GM18511 (cell line): ENCODE measurements around the gene CIB4.

ENCODE experiments used
- ATAC-seq: cut with Tn5 transposase; IDR thresholded peaks from one replicate; pipeline ENCODE4 v1.9.1; 2021; ENCODE audit warnings: mild to moderate bottlenecking, moderate library complexity; ENCODE audit not compliant: unreplicated experiment

The CIB4 gene

DNA sequence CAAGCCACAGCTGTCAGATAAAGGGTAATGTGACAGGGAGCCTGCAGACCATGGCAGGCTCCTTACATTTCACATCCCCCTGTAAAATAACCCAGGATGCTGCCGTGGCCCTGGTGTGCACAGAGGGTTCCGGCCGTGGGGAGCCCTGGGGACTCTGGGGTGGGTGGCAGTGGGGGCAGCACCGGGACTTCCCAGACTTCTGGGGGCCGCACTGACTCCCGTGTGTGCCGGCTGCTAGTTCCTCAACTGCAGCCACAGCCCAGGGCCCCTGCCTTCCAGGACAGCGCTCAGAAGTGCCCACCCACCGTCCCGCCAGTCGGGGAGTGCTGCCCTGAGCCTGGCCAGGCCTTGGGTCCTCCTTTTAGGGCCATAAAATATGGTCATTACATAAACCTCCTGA is 56.5 kb downstream of the CIB4 start:
- ATAC-seq = no peak

DNA sequence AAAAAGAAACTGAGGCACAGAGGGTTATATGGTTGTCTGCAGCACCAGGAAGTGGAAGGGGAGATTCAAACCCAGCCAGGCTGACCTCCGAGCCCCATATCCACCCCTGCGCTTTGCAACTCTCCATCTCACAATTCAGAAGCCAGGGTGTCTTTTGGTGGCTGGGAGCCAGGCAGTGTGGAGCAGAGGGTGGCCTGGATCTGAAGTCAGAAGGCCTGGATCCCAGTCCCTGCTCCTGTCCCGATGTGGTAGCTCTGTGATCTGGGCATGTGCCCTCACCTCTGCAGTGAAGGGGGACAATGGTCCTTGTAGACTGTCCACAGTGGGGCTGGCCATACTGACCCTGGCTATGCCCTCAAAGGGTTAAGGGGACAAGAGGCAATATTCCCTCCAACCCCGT is 57.0 kb downstream of the CIB4 start:
- no peak for ATAC-seq

DNA sequence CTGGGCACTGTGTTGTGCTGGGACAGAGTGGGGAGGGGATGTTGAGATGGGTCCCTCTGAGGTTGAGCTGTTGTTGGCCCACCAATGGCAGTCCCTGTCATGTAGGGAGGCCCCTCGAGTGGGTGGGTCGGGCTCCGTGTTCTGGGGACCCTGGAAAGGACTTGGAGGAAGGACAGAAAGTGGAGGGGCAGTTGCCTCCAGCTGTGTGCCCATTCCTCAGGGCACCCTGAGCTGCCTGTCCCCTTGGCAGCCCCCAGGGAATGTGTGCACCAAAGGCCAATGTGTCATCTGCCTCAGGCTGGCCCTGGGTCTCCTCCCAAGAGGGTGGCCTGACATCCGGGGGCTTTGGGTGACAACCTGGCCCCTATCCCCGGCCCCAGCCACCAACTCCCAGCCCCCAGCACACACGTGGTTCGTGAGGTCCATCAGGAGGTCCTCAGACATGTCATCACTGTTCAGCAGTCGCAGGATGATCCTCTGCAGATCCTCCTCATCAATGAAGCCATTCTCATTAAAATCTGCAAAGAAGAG is 57.7 kb downstream of the CIB4 start:
- no peak for ATAC-seq

DNA sequence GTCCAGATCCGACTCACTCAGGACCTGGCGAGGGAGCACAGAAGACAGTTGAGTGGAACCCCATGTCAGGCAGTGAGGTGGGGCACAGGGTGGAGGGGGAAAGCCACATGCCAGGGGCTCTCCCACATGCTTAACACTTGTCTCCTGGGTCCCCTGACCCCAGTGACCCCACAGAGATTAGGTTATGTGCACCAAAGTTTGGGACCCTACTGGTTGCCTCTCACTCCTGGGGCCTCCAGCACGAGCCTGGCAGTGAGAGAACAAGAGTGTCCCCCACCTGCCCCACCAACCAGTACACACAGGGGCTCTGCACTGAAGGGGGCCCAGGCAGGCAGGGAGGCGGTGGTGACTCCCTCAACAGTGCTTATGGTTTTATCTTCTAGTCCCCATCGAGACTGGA is 58.3 kb downstream of the CIB4 start:
- no peak for ATAC-seq

DNA sequence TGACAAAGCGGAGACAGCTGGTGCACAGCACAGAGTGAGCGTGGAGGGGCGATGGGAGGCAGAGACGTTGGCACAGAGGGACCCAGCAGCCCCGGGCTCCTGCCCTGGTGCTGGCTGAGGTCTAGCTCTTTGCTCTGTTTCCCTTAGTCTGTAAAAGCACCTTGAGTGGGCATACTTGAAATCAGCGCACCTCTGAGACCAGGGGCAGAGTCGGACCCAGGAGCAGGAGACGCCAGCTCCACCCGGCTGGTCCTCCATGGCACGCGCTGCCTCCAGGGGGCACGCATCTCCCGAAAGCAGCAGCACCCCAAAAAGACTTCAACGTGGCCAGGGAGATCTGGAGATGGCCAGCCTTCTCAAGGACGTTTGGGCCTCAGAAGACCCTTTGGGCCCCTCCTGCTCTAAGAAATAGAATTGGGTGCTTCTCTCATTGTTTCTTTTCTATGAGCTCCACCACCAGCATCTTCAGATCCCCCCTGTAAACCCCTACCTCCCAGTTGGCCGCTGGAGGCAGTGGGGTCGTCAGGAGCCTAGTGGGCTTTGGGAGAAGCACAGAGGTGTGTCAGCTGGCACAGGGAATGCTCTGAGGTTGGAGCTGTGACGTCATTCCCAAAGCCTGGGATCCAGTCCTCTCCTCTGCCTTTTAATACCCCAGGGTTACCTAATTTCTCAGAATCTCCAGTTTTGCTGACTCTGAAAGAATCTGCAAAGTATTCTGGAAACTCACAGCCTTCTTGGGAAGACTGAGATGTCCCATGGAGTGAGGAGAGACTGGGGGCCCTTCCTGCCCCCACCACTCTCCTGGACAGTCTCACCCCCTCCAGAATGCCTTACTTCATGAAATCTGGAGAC is 58.9 kb downstream of the CIB4 start:
- ATAC-seq = no peak

DNA sequence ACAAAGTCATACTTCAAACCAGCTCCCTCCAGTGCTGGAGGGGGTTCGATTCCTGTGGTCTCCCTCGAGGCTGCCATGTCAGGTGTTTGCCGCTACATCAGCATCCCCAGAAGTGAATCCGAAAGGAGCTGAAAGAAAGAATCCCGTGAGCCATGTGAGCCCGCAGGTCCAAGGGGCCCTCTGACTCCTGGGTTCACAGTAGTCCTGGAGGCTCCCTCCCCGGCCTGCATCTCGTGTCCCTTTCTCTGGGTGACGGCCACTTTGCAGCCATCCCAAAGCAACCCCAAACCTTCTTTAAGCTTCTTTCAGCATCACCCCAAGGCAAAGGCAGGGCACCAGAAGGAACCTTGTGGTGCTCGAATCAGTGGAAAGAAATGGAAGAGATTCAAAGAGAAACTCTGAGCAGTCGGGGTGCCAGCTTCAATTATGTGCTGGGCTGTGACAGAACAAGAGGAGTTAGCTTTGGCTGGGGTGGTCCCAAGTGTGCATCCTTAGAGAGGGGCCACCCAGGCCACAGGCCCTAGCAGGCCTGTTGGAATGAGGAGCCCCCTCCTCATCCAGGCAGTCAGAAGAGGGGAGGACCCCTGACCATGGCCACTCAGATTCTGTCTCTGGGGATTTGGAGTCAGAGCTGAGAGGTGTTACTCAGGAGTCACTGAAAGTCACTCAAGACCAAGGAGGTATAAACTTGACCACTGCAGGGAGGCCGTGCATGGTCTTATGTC is 59.7 kb downstream of the CIB4 start:
- ATAC-seq = no peak

DNA sequence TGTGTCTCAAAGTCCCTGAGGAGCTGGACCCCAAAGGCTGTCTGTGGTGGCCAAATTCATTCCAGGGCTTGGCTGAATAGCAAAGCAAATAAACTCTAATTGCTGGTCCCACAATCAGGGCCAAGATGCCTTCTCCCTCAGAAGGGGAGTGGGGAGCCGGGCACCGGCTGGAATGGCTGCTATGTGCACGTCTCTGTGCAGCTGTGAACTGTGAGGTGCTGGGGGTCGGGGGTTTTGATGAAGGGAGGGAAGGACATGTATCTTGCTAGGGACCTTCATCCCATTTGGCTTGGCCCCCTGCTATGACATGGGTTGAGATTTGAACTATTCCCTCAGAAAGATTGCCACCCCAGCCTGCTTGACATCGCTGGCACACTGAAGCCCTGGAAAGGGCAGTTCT is 60.4 kb downstream of the CIB4 start:
- ATAC-seq = no peak

DNA sequence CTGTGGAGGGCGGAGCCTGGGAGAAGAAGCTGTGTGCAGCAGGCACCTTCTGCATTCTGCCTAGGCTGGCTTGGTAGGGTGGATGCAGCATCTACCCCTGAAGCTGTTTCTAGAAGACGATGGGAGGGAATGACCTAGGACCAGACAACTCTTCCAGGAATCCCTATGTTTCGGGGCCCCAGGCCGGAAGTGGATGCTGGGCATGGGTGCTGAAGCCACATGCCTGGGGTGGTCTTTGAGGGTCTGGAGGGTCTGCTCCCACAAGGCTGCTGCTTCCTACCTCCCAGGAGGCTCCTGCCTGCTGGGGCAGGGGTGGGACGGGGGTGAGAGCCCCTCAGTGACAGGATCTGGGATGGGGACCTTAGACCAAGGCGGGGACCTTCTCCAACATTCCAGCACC is 61.0 kb downstream of the CIB4 start:
- no peak for ATAC-seq

DNA sequence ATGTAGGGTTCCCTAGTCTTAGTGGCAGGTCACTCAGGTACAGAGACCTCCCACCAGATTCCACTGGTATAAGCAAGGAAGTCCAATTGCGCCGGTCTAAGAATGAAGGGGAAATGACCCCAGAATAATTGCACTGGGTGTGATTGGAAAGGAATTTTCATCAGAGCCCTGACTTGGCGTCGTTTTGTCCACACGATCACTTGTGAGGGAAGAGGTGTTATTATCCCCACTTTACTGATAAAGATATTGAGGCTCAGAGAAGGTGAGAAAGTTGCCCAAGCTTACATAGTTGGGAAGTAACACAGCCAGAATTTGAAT is 61.5 kb downstream of the CIB4 start:
- ATAC-seq = no peak

DNA sequence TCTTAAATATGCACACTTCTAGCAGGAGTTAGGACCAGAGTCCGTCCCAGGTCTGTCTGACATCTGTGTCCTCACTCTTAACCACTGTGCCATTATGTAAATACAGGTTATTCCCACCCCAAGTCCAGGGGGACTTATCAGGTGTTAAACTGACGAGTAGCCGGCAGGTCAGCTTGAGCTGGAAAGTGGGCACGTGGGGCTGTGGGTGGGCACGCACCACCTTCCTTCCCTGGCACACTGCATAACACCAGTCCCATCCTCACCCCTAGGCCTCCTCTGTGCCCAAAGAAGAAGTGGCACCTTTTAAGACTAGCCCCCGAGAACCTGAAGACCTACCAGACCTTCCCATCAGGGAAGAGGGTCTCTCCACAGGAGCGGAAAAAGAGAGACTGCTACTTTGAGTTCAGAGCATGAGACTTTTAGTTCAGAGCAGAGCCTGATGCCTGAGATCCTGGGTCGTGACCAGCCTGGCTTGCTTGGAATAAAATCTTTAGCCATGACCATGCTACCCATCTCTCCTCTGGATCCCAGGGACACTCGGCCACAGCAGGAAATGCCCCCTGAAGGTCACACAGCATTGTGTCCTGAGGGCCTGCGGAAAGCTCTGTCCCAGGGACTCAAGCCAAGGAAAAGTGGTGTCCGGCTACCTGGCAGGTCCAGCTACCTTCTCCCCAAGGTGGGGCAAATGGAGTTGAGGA is 62.0 kb downstream of the CIB4 start:
- ATAC-seq = no peak

DNA sequence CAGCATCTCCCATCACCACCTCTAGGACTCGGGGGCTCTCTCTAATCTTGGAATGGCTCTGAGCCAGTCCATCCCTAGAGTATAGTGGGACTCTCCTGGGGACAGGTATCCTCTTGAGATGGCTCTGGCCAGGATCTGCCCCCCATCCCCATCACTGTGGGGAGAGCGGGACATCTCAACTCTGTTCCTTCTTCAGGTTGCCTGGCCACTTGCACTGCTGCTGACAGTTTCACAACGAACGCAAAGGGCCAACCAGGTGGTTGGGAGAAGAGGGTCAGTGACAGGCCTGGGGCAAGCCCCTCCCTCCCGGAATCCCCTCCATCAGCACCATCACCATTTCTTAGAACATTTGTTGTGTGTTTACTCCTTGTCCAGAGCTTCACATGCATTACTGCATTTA is 62.6 kb downstream of the CIB4 start:
- ATAC-seq = no peak

DNA sequence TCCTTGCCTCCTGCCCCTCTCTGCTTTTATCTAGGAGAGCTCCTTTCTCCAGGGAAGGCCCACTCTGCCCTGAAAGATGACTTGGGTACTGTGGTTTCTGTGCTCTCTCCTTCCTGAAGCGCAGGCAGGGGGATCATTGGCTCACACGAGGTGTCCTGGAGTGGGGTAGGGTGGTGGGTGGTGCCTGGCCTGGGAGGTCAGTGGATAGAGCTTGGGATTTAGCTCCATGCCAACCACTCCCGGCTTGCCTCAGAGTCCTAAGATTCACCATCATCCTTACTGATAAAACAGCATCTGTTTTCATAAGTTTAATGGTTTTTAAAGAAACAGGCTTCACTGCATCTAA is 63.1 kb downstream of the CIB4 start:
- no peak for ATAC-seq

DNA sequence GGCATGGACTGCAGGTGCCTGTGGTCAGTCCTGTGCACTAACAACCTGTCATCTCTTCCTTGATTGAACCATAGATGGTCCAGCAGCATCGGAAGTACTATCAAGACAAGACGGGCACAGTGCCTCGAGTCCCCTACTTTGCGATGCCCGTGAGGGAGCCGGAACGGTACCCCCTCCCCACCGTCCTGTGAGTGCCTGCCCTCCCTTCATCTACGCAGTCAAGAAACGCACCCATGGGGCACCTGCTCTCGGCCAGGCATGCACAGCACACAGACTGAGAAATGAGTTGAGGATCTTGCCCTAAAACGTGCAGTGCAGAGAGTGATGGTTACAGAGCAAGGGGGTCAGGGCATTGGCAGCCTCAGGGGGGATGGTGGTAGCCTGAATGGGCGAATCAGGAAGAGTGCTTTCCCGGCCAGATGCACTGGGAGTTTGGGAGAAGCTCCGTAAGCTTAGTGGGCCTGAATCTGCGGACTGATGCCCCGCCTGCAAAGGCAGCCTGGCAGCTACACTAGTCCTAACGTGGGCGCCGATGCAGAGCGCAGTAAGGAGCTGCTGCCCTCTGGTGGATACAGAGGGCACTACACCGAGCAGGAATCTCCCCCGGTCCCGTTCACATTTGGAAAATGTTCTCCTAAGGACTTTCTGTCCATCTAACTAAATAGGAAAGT is 63.6 kb downstream of the CIB4 start:
- ATAC-seq = no peak

DNA sequence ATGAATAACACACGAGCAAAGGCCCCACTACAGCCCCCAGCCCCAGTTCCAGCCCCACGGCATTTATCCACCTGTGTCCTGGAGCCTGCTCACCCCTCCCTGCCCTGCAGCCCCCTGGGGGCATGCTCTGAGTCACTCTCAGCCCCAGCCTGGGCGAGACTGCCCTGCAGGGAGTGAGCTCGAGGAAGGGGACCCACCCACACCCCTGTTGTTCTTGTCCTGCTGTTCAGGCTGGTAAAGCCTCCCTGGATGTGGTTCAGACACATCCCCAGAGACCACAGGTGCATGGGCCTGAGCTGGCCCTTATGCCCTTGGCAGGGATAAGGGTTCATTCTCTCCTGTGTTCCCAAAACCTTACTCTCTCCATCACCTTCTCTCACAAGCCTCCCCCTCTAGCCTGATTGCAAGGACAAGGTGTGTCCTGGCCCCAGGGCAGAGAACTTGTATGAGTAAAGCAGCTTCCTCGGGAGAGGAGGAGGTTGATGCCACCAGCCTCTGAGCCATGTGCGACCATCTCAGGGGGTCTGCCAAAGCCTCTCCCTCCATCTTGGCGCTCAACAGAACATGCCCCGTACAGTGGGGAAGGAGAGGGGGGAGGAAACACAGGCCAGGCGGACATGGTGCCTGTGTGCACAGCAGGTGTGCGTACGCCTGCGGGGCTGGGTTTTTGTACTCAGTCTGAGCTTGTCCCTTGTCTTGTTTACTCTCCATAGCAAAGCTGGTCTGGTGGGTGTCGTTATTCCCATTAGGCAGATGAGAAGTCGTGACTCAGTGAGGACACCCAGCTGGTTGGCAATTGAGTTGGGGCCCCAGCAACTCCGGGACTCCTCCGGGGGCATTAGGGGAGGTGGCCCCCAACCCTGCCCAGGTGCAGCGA is 64.4 kb downstream of the CIB4 start:
- ATAC-seq = no peak

DNA sequence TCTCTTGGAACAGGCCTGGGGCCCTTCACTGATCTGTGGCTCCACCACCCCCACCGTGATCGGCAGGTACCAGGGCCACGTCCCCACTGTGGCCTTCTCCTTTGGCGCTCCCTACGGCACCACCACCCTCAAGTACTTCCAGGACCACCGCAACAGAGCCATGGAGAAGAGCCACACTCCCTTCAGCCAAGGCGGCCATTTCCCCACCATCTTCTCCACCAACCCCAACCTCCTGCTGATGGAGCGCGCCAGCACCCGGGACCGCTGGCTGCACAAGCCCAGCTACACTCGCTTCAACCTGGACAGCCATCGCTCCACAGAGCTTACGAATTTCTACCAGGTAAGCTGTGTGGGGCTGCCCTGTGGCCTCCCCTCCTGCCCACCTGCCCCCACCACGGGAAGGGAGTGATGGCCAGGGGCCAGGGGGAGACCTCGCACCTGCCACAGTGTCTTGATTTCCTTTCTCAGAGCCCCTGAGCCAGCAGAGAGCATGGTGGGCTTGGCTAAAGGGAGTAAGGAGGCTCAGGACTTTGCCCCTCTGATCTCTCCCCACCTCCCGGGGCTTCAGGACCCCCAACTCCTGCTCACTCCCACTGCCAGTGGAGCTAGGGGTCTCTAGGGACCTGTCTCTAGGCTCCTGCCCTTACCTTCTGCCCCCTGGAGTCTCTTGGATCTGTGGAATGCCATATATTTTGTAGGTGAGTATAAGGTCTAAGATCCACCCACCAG is 65.2 kb downstream of the CIB4 start:
- no peak for ATAC-seq

DNA sequence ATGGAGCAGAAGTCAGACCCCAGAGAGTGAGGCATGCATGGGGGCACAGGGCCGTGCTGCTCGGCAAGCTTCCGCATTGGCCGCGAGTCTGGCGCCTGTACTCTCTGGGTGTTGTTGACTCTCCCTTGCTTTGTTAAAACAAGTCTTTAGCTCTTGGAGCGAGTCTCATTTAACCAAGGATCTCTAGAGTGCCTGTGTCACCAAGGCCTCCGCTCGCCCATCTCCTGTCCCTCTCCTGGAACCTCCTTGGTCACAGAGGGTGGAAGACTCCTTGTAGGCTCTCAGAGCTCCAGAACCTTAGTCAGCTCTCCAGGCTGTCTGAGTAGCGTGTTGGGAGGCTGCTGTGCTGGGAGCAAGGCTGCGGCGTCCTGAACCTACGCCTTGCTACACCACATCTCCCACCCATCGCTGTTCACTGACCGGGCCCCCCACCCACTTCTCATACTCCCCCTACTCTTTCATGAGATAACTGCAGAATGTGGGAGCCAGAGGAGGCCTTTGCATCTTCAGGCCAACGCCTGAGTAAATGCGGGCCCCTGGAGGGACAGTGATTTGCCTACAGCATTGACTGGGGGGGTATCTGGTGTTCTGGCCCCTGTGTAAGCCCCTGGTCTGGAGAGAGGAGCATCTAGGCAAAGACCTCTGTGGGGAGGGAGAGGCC is 66.1 kb downstream of the CIB4 start:
- ATAC-seq = no peak

DNA sequence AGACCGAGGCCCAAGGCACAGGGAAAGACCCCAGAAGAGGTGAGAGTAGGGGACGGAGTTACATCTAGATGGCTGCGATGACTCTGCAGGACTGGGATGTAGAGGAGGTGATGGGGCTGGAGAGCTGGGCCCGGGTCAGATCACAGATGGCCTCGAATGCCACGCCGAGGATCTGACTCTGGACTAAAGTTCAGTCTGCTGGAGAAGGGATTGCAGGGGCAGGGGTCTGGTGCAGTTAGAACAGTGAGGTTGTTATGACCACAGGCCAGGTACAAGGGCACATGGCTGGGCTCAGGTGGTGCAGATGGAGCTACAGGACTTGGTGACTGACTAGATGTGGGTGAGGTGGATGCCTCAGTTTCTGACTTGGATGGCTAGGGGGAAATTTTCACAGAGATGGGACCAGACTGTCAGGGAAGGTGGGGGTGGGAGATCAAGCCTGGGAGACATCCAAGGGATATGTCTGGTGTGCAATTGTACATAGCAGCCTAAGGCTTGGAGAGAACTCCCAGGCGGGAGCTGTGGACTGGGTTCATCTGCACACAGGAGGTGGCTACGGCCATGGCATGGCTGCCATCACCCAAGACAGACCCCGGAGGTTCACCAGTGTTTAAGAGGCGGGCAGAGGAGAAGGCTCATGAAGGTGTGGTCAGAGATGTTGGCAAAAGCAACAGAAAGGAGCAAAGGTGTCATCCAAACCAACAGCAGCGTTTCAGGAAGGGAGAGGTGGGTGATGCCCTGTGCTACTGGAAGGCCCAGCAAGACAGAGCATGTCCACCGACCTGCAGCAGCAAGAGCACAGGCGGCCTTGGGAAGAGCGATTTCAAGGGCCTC is 66.9 kb downstream of the CIB4 start:
- ATAC-seq = no peak

DNA sequence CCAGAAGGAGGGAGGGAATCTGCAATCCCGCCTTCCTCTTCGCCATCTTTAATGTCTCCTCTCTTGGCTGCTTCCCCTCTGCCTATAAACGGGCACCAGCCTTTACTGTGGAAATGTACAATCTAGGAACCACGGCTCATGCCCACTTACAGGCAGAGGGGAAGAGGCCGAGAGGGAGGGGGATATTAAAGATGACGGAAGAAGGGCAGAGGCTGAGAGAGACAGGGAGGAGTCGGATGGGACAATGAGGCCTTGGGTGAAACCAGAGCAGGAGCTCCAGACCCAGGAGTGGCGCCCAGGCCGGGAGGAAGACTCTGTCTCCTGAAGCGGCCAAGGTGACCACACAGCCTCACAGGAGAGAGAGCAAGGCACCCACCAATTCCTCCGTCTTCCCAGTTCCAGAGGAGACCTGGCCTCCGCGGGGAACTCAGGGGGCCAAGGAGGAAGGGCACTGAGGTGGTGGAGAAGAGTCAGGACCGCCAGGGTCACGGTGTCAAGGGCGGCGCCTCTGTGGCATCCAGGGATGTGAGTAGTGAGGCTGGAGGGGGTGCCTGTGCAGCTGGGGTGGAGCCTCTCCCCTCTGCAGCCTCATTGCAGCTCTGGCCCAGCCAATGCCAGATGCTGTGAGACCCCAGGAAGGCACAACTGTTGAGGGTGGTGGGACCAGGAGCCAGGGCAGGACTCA is 67.8 kb downstream of the CIB4 start:
- no peak for ATAC-seq
